Hippocampal formation (tissue), 2 donors: ENCODE data around the gene PLSCR3.

Source experiments
- DNase-seq, 2 donors: peaks; one replicate each; lab custom pipeline; 2025; lab: John Stamatoyannopoulos, UW

The PLSCR3 gene

GRCh38 chr17:7426203-7426863, 32.0 kb upstream of the PLSCR3 start:
- no peak for DNase-seq

DNA sequence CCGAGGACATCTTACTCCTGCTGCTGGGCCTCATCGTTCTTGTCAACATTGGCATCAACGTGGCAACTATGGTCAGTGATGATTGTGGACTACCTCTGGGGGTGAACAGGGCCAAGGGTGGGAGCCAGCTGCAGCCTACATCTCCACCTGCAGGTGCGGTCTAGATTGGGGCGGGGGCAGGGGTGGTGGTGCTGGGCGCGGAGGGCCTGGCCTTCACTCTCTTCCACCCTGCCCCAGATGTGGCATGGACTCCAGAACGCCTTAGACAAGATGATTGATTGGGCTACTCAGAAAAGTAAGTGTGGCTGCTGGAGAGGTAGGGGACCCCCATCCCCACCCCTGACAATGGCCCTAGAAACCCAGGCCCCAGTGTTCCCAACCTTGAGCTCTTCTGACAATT, 31.4 kb upstream of the PLSCR3 start:
- no peak for DNase-seq

GRCh38 chr17:7425316-7425715, 31.0 kb upstream of the PLSCR3 start, which contains the start of gene SPEM2:
Gene SPEM2, plus strand, starts transcription at chr17:7425616. Its CDS starts 73 bp downstream, at chr17:7425689.
- no peak for DNase-seq

DNA sequence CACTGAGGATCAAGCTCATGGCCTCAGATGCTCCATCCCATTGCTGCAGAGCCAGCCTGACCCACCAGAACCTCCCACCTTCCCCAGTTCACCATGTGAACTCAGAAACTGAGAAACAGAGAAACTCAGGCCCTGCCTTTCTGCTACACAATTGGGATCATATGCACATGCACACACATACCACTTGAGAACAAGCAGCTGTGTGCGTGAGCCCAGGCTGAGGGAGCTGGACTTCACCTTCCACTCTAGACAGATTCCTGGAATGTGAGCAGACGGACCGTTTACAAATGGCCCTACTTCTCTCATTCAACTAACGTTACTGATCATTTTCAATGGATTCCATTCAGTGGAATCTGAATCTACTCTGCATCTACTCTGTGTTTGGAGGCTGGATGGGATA, 29.4 kb upstream of the PLSCR3 start:
- no peak for DNase-seq

GRCh38 chr17:7421186-7421585, 26.9 kb upstream of the PLSCR3 start:
- DNase-seq: no peak

DNA sequence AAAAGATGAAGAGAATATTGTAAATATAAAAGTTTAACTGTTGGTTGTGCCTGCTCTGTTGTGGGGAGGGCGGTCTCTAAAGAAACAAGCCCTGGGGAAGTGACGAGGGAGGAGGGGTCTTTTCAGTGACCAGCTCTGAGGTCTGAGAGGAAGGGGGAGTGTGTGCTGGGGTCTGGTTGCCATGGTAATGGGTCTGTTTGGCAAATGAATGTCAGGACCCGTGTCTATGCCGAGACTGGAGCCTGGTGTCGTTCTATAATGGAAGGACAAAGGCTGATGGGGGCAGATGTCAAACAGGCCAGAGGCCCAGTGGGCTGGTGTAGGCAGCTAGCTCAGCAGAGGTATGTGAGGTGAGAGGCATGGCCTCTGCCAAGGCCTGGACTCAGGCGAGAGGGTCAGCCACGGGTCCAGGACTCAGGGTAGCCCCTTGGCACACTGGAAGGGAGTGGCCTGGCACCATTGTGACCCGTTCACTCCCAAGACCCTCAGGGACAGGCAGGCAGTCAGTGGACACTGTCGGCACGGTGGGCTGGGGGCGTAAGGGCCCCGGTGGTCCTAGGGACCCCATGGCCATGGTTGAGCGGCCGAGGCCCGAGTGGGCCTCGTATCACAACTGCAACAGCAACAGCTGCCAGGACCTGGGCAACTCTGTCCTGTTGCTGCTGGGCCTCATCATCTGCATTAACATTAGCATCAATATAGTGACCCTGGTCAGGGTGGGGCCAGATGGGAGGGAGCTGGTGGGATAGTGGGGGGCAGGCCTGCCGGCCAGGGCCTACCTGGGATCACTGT, 25.7 kb upstream of the PLSCR3 start, which contains the start of gene SPEM1:
SPEM1 (plus strand) TSS at position 506 of the 792 bp plus-strand sequence; CDS start at position 567, 61 bp downstream.
- DNase-seq: no peak

GRCh38 chr17:7418472-7419152, 24.3 kb upstream of the PLSCR3 start:
- DNase-seq: no peak

GRCh38 chr17:7417056-7417655, 22.8 kb upstream of the PLSCR3 start:
- no peak for DNase-seq

GRCh38 chr17:7416323-7416722, 22.0 kb upstream of the PLSCR3 start:
- no peak for DNase-seq

GRCh38 chr17:7415784-7416183, 21.5 kb upstream of the PLSCR3 start:
- DNase-seq: no peak

DNA sequence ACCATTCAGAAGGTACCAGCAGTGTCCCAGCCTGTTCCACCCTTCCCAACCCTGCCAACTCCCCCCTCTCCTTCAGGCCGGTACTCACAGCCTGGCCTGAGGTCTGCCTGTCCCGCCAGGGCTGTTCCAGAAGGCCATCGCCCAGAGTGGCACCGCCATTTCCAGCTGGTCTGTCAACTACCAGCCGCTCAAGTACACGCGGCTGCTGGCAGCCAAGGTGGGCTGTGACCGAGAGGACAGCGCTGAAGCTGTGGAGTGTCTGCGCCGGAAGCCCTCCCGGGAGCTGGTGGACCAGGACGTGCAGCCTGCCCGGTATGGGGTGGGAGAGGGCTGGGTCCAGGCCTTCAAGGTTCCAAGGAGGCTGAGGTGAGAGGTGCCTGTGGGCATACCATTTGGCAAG, 20.5 kb upstream of the PLSCR3 start:
- DNase-seq: no peak

- no peak for DNase-seq
Measured at GRCh38 chr17:7413346-7413985, 19.1 kb upstream of the PLSCR3 start.

DNA sequence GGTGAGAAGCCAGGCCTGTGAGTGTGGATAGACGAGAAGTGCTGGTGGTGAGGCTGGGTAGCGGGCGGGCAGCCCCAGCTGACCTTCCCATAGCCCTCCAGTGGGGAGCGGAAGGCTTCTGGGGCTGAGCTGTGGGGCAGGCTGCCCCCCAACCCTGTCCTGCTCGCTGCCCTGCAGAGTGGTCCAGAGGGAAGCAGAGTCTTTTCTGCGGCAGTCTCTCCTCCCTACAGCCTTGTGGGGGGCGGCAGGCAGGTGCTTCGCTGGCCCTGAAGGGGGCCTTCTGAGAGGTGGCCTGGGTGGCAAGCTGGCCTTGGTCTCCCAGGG, 17.1 kb upstream of the PLSCR3 start:
- no peak for DNase-seq

- DNase-seq: no peak
Measured at GRCh38 chr17:7410634-7411426, 16.5 kb upstream of the PLSCR3 start.

DNA sequence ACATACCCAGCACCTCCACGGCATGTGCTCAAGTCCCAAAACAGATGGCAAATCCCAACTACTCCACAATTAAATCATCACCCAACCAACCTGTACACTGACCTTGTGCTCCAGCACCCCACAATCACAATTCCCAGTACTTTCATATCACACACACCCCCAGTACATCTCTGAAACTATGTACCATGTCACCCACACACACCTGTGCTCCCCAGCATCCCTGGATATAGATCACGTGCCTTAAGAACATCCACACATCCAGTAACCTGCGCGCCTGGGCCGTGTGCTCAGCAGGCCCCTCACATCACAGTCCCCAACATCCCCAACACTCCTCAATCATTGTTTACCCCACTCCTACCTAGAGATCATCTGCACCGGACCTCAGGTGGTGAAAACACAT, 15.4 kb upstream of the PLSCR3 start:
- DNase-seq: no peak

DNA sequence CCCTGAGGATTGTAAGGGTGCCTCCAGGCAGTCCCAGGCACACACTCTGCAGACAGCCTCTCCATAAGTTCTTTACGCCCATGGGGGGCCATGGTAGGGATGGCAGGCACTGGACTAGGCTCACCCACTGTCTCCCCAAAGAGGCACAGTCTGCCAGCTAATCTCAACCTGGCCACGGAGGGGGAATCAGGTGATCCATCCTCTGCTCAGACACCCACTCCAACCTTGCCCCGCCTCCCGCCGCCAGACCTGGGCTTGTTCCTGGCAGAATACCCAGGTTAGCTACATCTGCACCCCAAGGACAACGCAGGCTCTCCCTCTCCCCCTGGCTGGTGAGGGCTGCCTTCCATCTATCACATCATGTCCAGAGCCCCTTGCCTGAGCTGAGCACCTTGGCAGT, 14.5 kb upstream of the PLSCR3 start:
- DNase-seq: no peak

GRCh38 chr17:7408252-7408727, 14.0 kb upstream of the PLSCR3 start:
- DNase-seq: no peak

- DNase-seq: no peak
Measured at GRCh38 chr17:7407485-7408251, 13.3 kb upstream of the PLSCR3 start, which contains the start of gene NLGN2. Gene NLGN2, plus strand, starts transcription at chr17:7407845. Its CDS starts 411 bp downstream, at chr17:7408256.

DNA sequence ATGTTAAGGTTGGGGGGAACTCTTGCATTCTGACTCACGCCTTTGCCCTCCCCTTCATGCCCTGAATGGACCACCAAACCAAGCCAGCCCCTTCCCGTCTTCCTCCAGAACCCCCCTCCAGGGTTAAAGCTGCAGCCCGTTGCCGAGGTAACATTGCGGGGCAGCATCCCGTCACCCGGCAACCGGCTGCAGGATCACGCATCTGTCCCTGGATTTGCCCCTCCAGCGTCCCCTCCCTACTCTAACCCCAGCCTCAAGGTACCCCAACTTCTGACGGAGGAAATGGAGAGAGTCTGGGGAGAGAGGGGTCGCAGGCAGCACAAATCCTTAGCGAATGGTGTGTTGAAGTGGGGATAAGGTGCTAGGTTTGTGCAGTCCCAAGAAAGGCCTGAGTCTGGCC, 12.8 kb upstream of the PLSCR3 start:
- no peak for DNase-seq

DNA sequence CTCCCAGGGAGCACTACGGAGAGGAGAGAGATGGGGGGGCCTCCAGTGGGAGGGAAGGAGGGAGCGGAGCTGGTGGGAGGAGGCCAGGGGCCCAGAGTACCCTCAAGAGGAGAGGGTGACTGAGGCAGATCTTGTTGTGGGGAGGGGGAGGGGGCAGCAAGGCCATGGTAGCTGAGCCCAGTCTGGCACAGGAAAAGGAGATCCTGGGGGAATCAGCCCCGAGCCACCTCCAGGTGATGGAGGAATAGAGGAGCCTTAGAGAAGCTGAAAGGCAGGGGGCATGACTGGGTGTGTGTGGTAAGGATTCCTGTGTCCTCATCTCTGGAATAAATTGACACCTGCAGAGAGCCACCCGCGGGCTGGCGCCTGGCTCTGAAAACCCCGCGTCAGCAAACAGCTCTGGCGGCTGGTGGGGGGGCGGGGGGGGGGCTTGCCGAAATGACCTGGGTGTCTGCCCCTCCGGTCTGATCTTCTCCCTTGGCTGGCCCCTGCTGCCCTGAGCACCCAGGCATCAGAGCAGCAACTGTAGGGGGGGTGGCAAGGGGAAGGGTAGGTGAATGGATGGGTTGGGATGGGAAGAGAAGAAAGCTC, 12.0 kb upstream of the PLSCR3 start:
- DNase-seq: no peak
